NB4 (cell line): ENCODE data around the gene NR4A1.

Experiments
- DNase-seq: peaks from one replicate; pipeline ENCODE4 v3.0.0; 2010; ENCODE audit warnings: low read depth
- H3K4me3 ChIP-seq: one replicate; pipeline ENCODE4 v1.5.1; 2011; ENCODE audit warnings: mild to moderate bottlenecking, low read depth, low read length, moderate library complexity
- CTCF ChIP-seq: IDR thresholded peaks from one replicate; pipeline ENCODE4 v1.5.1; 2012; ENCODE audit warnings: low read depth, low read length
- MAX ChIP-seq: IDR thresholded peaks from 2 replicates; pipeline ENCODE4 v1.6.1; 2011; ENCODE audit warnings: low read depth, low read length
- MYC ChIP-seq: IDR thresholded peaks from 2 replicates; pipeline ENCODE4 v1.6.1; 2011; ENCODE audit warnings: low read depth, low read length
- POLR2A ChIP-seq: IDR thresholded peaks from 2 replicates; pipeline ENCODE4 v1.6.1; 2011; ENCODE audit warnings: mild to moderate bottlenecking; ENCODE audit not compliant: insufficient read length; ENCODE audit errors: extremely low read depth

Gene NR4A1

GRCh38 chr12:52087961-52088820 lies 36.9 kb downstream of the NR4A1 start:
- no peak for TF ChIP-seq MAX
- TF ChIP-seq MYC = no peak
- no peak for TF ChIP-seq POLR2A
- TF ChIP-seq CTCF = no peak
- no peak overlapping the region for H3K4me3 ChIP-seq
- DNase-seq = no peak

- no peak for TF ChIP-seq POLR2A
- TF ChIP-seq CTCF = no peak
- no peak for TF ChIP-seq MAX
- TF ChIP-seq MYC = no peak
- H3K4me3 ChIP-seq = no peak overlapping the region
- DNase-seq = no peak
Measured at GRCh38 chr12:52089491-52089890, 38.2 kb downstream of the NR4A1 start.

DNA sequence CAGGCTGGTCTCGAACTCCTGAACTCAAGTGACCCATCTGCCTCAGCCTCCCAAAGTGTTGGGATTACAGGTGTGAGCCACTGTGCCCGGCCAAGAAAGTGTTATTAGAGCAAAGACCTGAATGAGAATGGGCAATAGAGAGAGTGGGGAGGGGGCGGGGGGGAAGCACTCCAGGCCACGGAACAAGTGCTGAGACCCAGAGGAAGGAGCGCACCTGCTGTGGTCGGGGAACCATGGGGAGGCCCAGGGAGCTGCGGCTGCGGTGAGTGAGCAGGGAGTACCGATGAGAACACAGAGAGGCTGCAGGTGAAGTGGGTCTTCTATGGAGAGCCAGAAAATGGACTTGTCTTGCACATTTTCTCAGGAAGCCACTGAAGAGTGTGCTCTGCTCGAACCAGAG lies 39.0 kb downstream of the NR4A1 start:
- DNase-seq = no peak
- no peak overlapping the region for H3K4me3 ChIP-seq
- TF ChIP-seq CTCF (no peak), MAX (no peak), MYC (no peak), POLR2A (no peak)

DNA sequence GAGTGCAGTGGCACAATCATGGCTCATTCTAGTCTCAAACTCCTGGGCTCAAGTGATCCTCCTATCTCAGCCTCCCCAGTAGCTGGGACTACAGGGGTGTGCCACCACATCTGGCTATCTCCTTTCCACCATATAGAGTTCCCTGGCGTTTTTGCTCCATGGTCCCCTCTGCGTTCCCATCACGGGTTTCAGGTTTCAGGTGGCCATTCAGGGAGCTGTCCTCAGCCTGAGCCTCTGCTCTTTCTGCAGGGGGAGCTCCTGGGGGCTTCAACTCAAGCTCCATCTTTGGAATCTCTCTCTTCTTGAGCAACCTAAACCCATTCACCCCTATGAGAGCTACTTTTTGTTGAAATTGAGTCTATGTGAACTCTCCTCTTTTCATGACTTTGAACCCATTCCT lies 39.8 kb downstream of the NR4A1 start:
- H3K4me3 ChIP-seq = no peak overlapping the region
- no peak for DNase-seq
- no peak for TF ChIP-seq MYC
- no peak for TF ChIP-seq POLR2A
- no peak for TF ChIP-seq CTCF
- no peak for TF ChIP-seq MAX

DNA sequence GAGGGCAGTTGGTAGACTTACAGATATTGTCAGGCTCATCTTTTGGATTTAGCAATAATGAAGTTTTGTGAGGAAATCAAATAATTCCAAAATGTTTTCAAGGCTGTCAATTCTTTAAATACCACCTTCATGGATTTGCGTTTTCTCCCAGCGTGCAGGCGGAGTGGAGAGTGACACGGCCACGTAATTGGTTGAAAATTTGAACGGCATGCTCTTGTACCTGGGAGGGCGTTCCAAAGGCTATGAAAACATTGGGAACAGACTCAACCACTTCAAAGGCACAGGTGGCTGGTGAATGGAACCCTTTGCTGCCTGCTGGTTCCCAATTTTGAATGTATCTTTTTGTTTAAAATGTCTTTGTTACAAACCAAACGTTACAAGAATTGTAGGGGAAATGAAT lies 40.6 kb downstream of the NR4A1 start:
- DNase-seq = no peak
- TF ChIP-seq CTCF (no peak), POLR2A (no peak), MAX (no peak), MYC (no peak)
- H3K4me3 ChIP-seq = no peak overlapping the region

GRCh38 chr12:52093346-52093745 lies 42.1 kb downstream of the NR4A1 start:
- DNase-seq = no peak
- TF ChIP-seq MAX (no peak), CTCF (no peak), POLR2A (no peak), MYC (no peak)

More at GRCh38 chr12:52093346-52093745, 42.1 kb downstream of the NR4A1 start:
- H3K4me3 ChIP-seq = no peak overlapping the region
